NCI-H1436 treated with DMSO at 0.1 percent for 48 hours (cell line): ENCODE data around the gene DIAPH3.

ENCODE experiments used
- DNase-seq: peaks from one replicate; lab custom pipeline; 2025; lab: John Stamatoyannopoulos, UW

Gene DIAPH3

DNA sequence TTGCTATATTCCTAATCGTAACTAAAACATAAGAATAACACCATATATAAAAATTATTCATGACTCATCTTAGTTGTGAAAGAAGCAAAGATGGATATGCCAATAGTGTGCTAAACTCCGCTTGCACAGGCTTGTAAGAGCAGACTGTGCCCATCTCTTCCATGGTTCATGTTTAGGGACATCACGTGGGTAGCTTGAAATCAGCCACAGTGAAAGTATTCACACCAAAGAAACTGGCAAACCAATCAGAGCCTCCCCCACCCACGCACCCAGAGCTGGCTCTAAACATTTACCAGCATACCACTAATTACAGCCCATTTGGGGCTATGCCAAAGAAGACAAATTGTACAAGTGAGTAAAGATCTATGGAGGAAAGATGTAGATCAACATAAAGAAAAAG is 147.5 kb downstream of the DIAPH3 start:
- DNase-seq = no peak

- DNase-seq = no peak
Observed at GRCh38 chr13:60013166-60013565, 150.6 kb downstream of the DIAPH3 start.

DNA sequence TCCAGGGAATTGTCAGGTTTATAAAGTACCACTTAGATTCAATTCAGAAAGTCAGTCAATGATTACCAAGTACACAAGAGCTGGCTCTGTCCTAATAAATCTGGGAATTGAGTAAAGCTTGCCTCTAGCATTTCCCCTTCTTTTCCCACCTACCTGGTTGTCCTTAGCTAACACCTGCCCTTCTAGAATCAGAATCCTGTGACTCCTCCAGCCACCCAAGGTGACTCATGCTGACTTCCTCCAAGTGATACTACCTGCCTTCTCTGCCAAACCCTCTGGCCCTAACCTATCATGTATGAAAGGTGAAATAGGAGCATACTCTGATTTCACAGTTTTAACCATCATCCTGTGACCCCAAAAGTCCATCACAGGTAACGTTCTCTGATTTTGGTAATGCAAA is 151.2 kb downstream of the DIAPH3 start:
- no peak for DNase-seq

GRCh38 chr13:60009300-60010253 is 154.2 kb downstream of the DIAPH3 start:
- no peak for DNase-seq

GRCh38 chr13:60001889-60002288 is 161.8 kb downstream of the DIAPH3 start:
- no peak for DNase-seq

GRCh38 chr13:60000976-60001375 is 162.8 kb downstream of the DIAPH3 start:
- no peak for DNase-seq

DNA sequence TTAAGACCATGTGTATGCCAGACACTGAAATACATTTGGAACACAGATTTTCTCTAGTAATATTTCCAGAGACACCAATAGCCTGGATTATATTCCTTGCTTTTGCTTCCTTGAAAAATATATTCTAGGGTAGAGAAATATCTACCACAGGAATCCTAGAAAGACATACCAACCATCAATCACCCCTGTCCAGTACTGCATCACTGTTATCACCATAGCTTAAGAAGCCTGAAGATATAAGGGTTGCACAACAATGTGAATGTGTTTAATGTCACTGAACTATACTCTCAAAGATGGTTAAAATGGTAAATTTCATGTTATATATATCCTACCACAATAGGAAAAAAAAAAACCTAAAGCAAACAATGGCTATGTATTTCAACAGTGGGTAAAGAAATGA is 163.6 kb downstream of the DIAPH3 start:
- DNase-seq = no peak

GRCh38 chr13:59997976-59998375 is 165.8 kb downstream of the DIAPH3 start:
- no peak for DNase-seq

- DNase-seq = no peak
Observed at GRCh38 chr13:59996461-59996980, 167.2 kb downstream of the DIAPH3 start.

DNA sequence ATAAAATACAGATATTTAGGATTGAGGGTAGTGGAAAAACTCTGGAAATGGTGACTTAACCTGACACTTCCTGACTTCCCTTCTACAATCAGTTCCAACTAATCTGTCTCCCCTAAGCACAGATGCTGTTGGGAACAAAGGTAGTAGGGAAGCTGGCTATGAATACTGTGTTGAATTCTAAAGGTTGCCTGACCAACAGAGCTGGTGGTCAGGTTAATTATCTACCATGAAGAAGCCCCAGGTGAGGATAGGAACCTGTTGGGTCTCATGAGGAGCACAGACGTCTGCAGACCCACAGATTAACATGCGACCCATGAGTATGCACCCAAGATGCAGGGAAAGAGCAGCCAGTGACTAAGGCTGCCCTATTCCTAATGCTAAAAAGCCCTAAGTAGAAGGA is 172.3 kb downstream of the DIAPH3 start:
- DNase-seq = no peak

DNA sequence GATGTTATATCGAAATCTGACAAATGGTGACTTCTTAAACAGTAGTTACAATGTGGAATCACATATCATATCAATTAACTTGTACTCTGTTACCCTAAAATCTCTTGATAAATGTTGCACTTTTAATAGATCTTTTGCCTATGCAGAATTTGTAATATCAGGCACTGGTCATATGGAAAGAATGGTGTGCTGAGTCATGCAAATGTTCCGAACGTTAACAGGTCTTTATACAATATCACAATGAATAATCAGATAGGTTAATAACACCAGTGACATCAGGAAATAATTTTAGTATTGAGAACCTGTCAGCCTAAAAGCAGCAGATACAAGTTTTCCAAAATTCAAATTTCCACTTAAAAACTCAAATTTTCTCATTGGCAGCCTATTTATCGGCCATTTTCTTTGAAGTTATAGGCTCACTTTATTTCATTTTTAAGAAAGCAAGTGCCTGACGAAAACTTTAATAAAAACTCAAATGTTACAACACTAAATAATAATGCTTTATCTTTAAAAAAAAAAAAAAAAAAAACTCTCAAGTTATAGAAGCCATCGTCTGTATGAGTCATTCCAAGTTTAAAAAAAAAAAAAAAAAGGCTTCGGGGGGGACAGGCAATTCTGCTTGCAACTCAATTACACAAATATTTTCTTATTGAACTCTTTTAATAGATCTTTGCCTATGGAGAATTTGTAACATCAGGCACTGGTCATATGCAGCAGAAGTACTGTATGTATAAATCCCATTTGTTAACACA is 180.9 kb downstream of the DIAPH3 start:
- DNase-seq = no peak

- DNase-seq = no peak
Observed at GRCh38 chr13:59979589-59979988, 184.1 kb downstream of the DIAPH3 start.

DNA sequence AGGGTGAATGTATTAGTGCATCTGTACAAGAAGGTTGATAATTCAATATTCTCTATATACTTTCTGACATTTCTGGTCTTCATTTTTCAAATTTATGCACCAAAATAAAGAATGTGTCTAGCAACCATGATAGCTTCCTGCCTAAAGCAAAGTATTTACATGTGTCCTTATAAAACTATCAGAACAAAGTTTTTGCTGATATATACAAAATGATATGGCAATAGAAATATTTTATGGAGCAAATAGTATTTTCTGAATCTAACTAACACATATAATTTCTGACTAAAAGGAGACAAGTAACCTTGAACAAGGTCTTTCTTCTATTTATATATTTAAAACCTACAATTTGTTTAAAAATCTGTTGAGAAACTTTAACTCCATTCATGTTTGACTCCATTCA is 184.9 kb downstream of the DIAPH3 start:
- DNase-seq = no peak

- no peak for DNase-seq
Observed at GRCh38 chr13:59976856-59977255, 186.9 kb downstream of the DIAPH3 start.

GRCh38 chr13:59975807-59976435 is 187.8 kb downstream of the DIAPH3 start:
- no peak for DNase-seq

DNA sequence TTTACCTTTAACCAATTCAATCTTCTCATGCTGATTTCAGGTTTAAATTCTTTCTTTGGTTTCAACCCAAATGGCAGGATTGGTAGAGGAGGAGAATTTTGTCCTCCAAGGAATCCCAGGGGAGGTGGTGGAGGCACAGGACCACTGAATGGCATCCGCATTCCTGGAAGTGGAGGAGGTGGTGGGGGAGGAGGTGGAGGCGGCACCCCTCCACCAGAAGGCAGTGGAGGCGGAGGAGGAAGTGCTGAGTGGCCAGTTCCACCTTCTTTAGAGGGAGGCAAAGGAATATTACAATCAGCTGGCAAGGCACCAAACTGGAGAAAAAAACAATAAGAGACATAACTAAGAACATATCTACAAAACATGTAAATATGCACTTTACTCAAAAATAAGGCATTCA is 192.9 kb downstream of the DIAPH3 start:
- DNase-seq = no peak

GRCh38 chr13:59963827-59964226 is 199.9 kb downstream of the DIAPH3 start:
- DNase-seq = no peak

GRCh38 chr13:59963383-59963782 is 200.3 kb downstream of the DIAPH3 start:
- DNase-seq = no peak

GRCh38 chr13:59962343-59962742 is 201.4 kb downstream of the DIAPH3 start:
- no peak for DNase-seq

DNA sequence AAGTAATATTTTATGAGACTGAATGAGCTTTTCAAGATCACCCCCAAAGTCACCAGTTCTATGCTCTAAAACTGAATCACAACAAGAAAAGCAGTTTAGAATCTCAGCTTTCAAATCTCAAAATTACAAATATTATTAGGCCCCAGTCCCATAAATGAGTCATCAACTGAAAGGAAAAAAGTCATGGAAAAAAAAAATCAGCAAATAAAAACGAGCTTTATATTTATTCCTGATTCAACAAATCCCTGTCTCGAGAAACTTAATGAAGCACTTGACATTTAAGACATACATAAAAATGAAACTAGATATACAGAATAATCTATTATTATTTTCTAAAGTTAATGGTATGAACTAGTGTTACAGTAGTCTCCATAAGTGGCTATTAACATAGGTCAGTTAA is 203.0 kb downstream of the DIAPH3 start:
- no peak for DNase-seq

DNA sequence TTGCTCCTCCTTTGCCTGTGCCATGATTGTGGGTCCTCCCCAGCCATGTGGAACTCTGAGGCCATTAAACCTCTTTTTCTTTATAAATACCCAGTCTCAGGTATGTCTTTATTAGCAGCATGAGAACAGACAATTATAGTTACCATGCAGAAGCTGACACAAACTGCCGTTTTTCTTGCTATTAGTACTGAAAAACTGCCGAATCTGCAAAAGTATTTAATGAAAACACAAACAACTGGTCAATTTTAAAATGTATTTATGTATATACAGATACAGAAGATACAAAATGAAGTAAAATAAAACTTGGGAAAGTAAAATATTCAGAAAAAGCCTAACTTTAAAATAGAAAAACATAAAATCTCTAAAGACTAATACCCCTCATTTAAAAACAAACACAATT is 206.3 kb downstream of the DIAPH3 start:
- no peak for DNase-seq

DNA sequence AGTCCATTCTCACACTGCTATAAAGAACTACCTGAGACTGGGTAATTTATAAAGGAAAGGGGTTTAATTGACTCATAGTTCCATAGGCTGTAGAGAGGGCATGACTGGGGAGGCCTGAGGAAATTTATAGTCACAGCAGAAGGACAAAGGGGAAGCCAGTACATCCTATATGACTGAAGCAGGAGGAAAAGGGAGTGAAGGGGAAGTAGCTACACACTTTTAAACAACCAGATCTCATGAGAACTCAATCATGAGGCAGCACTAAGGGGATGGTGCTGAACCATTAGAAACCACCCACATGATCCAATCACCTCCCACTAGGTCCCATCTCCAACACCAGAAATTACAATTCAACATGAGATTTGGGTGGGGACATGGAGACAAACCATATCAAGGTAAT is 209.1 kb downstream of the DIAPH3 start:
- no peak for DNase-seq

DNA sequence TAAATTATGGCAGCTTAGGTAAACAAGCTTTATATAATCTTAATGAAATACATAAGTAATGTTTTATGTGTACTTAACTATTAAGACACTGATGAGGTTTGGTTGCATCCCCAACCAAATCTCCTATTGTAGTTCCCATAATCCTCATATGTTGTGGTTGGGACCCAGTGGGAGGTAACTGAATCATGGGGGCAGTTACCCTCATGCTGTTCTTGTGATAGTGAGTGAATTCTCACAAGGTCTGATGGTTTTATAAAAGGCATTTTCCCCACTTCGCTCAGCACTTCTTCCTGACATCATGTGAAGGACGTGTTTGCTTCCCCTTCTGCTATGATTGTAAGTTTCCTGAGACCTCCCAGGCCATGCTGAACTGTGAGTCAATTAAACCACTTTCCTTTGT is 212.7 kb downstream of the DIAPH3 start:
- DNase-seq = no peak
